DOHH2 (cell line): ENCODE measurements around the gene NLRP2B.

Source experiments
- H3F3A ChIP-seq: fragments of 200-600 bp; sonication (generic), shearing (Covaris generic); 2 replicates; pipeline ENCODE4 v1.6.0; 2016; ENCODE audit warnings: antibody characterized with exemption, mild to moderate bottlenecking; ENCODE audit not compliant: control insufficient read depth, insufficient read depth
- H3K27ac ChIP-seq: fragments of 200-600 bp; sonication (generic); 2 replicates; pipeline ENCODE4 v1.5.1; 2014; ENCODE audit warnings: low read depth, mild to moderate bottlenecking, low read length, moderate library complexity
- H3K27me3 ChIP-seq: fragments of 200-600 bp; sonication (generic); 2 replicates; pipeline ENCODE4 v1.6.1; 2014; ENCODE audit warnings: mild to moderate bottlenecking, low read length, mixed read lengths; ENCODE audit not compliant: control insufficient read depth
- H3K36me3 ChIP-seq: fragments of 200-600 bp; sonication (generic); 2 replicates; pipeline ENCODE4 v1.6.1; 2014; ENCODE audit warnings: mild to moderate bottlenecking, low read length, moderate library complexity, mixed read lengths; ENCODE audit not compliant: control insufficient read depth
- H3K4me1 ChIP-seq: fragments of 200-600 bp; sonication (generic); 2 replicates; pipeline ENCODE4 v1.6.1; 2014; ENCODE audit warnings: mild to moderate bottlenecking, low read length, mixed read lengths; ENCODE audit not compliant: control insufficient read depth
- H3K4me2 ChIP-seq: fragments of 200-600 bp; sonication (generic); 2 replicates; pipeline ENCODE4 v1.6.0; 2014; ENCODE audit warnings: mild to moderate bottlenecking, low read length, moderate library complexity
- H3K4me3 ChIP-seq: fragments of 200-600 bp; sonication (generic); 2 replicates; pipeline ENCODE4 v1.5.1; 2014; ENCODE audit warnings: mild to moderate bottlenecking, low read length, mixed read lengths
- H3K79me2 ChIP-seq: fragments of 200-600 bp; sonication (generic); 2 replicates; pipeline ENCODE4 v1.6.1; 2014; ENCODE audit warnings: mild to moderate bottlenecking, low read length, mixed read lengths; ENCODE audit not compliant: control insufficient read depth
- H3K9me2 ChIP-seq: fragments of 200-600 bp; sonication (generic); replicated peaks from 2 replicates; pipeline ENCODE4 v1.6.1; 2014; ENCODE audit warnings: mild to moderate bottlenecking, low read length, mixed read lengths; ENCODE audit not compliant: control insufficient read depth
- H3K9me3 ChIP-seq: fragments of 200-600 bp; sonication (generic); 2 replicates; pipeline ENCODE4 v1.6.1; 2014; ENCODE audit warnings: antibody characterized with exemption, low read length, mixed read lengths; ENCODE audit not compliant: control insufficient read depth, insufficient read depth
- H4K20me1 ChIP-seq: fragments of 200-600 bp; sonication (generic); 2 replicates; pipeline ENCODE4 v1.6.0; 2014; ENCODE audit warnings: low read depth, mild to moderate bottlenecking, antibody characterized with exemption, low read length, moderate library complexity; ENCODE audit not compliant: control insufficient read depth, insufficient read depth
- CTCF ChIP-seq: fragments of 200-600 bp; sonication (generic); IDR thresholded peaks from one replicate; pipeline ENCODE4 v1.5.1; 2014; ENCODE audit warnings: antibody characterized with exemption, mild to moderate bottlenecking, low read depth, low read length; ENCODE audit not compliant: poor library complexity, severe bottlenecking
- EZH2phosphoT487 ChIP-seq: fragments of 200-600 bp; sonication (generic); IDR thresholded peaks from 2 replicates; pipeline ENCODE4 v1.6.1; 2017; ENCODE audit warnings: borderline replicate concordance, mild to moderate bottlenecking, antibody characterized with exemption, low read length, moderate library complexity, mixed read lengths

NLRP2B gene

GRCh38 chrX:57651169-57651919 is 28.7 kb downstream of the NLRP2B start:
- Histone ChIP-seq H3K27me3 (no peaks in the 10 kb centered on the region), H3K4me1 (no peaks in the 10 kb centered on the region), H3K27ac (no peak overlapping the region), H3K9me3 (no peaks in the 10 kb centered on the region), H3F3A (no peaks in the 10 kb centered on the region), H4K20me1 (no peaks in the 10 kb centered on the region), H3K79me2 (no peaks in the 10 kb centered on the region), H3K4me2 (no peak overlapping the region), H3K4me3 (no peak overlapping the region), H3K36me3 (no peaks in the 10 kb centered on the region), H3K9me2 (no peaks in the 10 kb centered on the region)
- TF ChIP-seq EZH2phosphoT487 (no peak), CTCF (no peak)

- H3K9me2 ChIP-seq, result no peaks in the 10 kb centered on the region
- no peaks in the 10 kb centered on the region for H3K36me3 ChIP-seq
- no peaks in the 10 kb centered on the region for H3K79me2 ChIP-seq
- no peaks in the 10 kb centered on the region for H4K20me1 ChIP-seq
- H3K4me2 ChIP-seq, result no peak overlapping the region
- H3K4me3 ChIP-seq, result no peak overlapping the region
- no peaks in the 10 kb centered on the region for H3K4me1 ChIP-seq
- H3K9me3 ChIP-seq, result no peaks in the 10 kb centered on the region
- no peaks in the 10 kb centered on the region for H3K27me3 ChIP-seq
- H3F3A ChIP-seq, result no peaks in the 10 kb centered on the region
- no peak overlapping the region for H3K27ac ChIP-seq
- no peak for TF ChIP-seq EZH2phosphoT487
- TF ChIP-seq CTCF, result no peak
Observed at GRCh38 chrX:57647020-57647419, 33.0 kb downstream of the NLRP2B start.

GRCh38 chrX:57643698-57644097 is 36.4 kb downstream of the NLRP2B start:
- TF ChIP-seq CTCF (no peak), EZH2phosphoT487 (no peak)

More at GRCh38 chrX:57643698-57644097, 36.4 kb downstream of the NLRP2B start:
- Histone ChIP-seq H3K9me2 (no peaks in the 10 kb centered on the region), H3K36me3 (no peaks in the 10 kb centered on the region), H4K20me1 (no peaks in the 10 kb centered on the region), H3F3A (no peaks in the 10 kb centered on the region), H3K27me3 (no peaks in the 10 kb centered on the region), H3K4me3 (no peak overlapping the region), H3K9me3 (no peaks in the 10 kb centered on the region), H3K4me2 (no peak overlapping the region), H3K4me1 (no peaks in the 10 kb centered on the region), H3K79me2 (no peaks in the 10 kb centered on the region), H3K27ac (no peak overlapping the region)
